HG03039 (cell line): Measurements from ENCODE around the gene PYGB.

Experiments used
- ATAC-seq: cut with Tn5 transposase; IDR thresholded peaks from one replicate; pipeline ENCODE4 v1.9.1; 2021; ENCODE audit warnings: mild to moderate bottlenecking, moderate library complexity; ENCODE audit not compliant: unreplicated experiment

Gene PYGB

DNA sequence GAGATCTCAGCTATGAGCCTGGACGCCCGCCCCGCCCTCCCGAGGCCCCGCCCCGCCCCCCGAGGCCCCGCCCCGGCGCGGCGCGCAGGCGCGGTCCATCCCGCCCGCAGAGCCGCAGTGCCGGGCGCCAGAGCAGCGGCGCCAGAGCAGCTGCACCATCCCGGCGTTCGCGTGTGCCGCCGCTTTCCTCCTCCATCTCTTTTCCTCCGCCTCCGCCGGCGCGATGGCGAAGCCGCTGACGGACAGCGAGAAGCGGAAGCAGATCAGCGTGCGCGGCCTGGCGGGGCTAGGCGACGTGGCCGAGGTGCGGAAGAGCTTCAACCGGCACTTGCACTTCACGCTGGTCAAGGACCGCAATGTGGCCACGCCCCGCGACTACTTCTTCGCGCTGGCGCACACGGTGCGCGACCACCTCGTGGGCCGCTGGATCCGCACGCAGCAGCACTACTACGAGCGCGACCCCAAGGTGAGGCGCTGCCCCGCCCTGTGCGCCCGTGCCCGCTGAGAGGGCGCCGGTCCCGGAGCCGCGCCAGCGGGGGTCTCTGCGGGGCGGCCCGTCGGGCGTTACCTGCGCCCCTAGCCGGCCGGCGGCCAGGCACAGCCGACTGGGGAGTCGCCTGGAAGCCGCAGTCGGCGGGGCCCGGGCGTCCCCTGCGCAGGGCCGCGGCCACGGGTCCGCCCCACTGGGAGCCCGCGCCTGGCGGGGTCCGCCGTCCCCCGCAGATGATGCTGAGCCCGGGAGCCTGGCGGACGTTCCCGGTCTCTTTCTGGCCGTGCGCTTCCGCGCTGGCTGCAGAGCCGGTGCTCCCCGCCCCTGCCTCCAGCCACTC is at the start of gene PYGB:
Gene PYGB, plus strand, starts transcription at position 130 of the 830 bp plus-strand sequence. Its CDS starts 94 bp downstream, at position 224.
- peak; percentile 60 for ATAC-seq

DNA sequence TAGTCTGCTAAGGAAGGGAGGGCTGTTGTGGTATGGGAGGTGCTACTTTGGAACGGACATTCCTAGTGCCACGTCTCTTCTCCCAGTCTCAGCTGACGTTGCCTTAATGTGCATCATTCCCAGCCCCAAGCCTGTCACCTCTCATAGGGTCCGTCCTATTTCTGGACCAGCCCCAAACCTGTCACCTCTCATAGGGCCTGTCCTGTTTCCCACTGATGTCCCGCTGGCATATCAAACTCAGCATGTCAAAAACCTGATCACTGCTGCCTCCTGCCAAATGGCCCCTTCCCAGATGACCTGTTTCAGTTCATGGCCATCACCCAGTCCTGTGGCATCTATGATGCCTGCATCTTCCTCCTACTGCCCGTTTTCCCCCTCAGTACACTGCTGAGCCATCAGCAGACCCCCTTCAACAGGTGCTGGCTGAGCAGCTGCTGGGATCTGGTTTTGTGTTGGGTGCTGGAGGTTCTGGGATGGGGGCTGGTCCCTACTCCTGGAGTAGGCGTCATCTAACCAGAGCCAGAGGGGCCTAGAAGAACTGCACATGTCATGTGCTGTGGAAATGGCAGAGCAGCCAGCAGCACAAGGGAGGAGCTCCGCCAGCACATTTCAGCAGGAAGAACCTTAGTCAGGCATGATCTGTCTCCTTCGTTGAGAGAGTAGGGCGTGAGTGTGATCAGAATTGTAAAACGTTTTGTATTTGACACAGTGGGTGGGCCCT is 49.1 kb upstream of the PYGB start:
- no peak for ATAC-seq

DNA sequence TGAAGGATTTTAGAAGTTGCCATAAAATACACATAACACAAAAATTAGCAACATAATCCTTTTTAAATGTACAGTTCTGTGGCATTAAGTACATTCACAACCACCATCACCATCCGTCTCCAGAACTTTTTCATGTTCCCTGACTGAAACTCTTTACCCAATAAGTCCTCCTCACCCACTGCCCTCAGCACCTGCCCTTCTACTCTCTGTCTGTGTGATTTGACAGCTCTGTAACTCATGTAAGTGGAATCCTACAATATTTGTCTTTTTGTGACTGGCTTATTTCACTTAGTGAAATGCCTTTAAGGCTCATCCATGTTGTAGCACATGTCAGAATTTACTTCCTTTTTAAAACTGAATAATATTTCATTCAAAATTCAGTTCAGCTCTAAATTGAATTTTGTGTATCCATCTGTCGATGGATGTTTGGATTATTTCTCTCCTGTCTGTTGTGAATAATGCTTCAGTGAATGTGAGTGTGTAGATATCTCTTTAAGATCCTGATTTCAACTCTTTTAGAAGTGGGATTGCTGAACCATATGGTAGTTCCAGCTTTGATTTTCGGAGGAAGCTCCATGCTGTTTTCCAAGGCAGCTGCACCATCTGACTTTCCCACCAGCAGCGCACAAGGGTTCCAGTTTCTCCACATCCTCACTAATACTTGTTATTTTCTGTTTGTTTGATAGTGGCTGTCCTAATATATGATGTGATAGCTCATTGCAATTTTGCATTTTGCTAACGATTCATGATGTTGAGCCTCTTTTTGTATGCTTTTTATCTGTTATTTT is 48.2 kb upstream of the PYGB start:
- no peak for ATAC-seq

DNA sequence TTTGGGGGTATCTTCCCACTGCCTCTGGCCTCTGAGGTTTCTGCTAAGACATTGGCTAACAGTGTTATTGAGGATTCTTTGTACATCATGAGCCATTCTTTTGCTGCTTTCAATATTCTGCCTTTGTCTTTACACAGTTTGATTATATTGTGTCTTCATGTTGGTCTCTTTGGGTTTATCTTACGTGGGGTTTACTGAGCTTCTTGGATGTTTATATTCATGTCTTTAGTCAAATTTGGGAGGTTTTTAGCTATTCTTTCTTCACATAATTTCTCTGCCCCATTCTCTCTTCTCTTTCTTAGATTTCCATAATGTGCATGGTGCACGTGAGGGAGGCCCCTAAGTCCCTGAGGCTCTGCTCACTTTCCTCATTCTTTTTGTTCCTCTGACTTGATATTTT is 44.8 kb upstream of the PYGB start:
- no peak for ATAC-seq

DNA sequence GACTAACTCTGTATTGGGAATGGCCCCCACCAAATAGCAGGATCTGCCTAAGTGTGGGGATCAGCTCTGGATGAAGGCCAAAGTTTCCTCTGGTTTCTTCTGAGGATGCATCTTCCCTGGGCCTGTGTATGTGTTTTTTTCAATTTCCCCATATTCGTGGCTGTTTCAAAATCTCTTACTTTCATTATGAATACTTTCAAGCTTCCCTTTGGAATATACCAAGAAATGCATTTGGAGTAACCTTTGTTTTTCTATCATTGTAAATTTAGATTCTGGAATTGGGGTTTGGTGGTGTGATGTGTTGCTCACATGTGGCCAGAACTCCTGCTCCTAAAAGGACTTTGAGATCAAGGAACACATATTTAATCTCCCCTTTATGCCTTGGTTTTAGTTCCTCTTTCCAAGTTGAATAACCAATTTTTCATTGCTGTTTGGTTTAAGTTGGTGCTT is 44.0 kb upstream of the PYGB start:
- no peak for ATAC-seq

DNA sequence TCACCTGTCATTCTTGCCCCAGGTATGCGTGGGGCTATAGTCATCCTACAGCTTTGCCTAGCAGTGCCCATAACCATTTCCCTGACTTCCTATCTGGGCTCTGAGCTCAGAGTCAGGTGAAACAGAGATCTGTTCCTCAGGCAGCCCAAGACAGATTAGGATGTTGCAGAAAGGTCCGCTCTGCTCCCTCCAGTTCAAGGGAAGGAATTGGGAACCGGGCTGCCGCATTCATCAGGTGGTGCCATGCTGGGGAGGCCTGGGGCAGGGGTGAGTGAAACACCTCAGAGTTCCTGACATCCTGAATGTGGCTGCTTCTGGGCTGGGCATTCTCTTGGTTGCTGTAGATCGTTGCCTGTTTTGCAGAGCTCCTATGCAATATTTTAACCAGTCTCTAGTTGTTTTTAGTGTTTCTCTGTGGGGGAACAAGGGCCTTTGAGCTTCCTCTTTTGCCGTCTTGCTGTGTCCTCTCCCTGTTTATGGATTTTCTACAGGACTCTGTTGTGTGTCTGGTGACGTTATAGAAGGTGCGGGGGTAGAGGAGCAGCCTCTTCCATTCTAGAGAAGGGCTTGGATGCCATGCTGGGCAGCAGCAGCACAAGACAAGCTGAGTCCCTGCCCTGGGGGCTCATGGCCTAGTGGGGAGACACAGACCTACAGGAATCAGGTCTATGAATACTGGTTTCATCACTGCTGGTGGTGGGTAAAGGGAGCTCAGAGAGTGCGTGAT is 43.2 kb upstream of the PYGB start:
- ATAC-seq, result no peak

DNA sequence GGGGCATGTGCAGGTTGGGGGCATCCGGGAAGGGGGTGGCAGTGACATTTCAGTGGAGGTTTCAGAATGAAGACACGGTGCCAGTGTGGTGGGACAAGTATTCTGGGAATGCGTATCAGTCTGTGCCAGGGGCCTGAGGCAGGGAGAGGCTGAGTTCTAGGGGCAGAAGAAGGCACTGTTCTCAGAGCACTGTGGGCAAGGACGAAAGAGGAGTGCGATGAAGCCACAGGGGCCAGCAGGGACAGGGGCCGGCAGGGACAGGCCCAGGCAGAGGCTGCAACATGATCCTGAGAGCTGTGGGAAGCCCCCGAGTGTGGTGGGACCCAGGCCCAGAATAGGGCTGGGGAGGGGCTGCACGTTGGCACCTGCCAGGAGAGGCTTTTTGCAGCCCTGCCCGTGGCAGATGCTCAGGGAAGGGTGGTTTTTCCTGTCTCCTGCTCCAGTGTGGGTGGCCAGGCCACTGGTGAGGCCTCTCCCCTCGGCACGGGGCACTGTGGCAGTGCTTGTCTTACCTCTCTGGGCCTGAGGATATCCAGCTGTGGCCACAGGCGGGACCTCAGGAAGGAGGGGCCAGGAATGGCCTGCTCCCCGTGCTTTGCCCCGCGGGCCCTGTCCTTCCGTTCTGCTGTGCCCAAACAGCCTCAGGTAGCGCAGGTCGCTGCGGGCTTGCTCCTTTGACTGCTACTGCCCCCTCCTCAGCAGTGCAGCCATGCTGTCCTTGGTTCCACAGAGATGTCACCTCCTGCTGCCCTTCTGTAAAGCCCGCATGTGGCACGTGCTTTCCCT is 42.4 kb upstream of the PYGB start:
- no peak for ATAC-seq

DNA sequence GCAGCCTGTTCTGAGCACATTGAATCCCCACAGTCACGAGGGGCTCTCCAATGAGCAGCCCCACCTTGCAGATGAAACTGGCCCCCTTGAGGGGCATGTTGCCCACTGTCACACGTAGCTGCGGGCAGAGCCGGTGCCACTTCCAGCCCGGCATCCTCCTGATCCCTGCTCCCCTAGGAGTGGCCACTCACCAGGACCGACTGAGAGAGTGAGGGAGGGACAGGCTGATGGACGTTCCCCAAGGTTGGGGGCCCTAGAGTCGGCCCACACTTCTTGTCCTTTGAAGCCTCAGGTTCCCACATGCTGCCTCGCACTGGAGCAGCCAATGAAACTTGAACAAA is 41.9 kb upstream of the PYGB start:
- ATAC-seq, result no peak

DNA sequence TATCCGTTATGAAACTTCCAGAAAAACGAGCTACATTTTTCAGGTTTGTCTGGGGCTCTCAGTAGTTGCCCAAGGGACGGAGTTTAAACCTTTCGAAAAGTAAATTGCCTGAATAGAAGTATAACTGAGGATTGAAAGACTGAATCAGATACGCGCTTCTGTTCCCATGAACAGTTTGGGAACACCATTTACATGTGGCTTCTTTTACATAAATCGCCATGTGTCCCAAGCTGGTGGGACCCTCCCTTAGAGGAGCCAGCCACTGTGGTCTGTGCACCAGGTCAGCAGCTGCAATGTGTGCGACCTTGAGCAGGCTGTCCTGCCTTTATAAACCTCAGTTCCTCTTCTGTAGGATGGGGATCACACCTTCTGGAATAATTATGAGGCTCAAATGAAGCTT is 41.3 kb upstream of the PYGB start:
- ATAC-seq, result no peak

DNA sequence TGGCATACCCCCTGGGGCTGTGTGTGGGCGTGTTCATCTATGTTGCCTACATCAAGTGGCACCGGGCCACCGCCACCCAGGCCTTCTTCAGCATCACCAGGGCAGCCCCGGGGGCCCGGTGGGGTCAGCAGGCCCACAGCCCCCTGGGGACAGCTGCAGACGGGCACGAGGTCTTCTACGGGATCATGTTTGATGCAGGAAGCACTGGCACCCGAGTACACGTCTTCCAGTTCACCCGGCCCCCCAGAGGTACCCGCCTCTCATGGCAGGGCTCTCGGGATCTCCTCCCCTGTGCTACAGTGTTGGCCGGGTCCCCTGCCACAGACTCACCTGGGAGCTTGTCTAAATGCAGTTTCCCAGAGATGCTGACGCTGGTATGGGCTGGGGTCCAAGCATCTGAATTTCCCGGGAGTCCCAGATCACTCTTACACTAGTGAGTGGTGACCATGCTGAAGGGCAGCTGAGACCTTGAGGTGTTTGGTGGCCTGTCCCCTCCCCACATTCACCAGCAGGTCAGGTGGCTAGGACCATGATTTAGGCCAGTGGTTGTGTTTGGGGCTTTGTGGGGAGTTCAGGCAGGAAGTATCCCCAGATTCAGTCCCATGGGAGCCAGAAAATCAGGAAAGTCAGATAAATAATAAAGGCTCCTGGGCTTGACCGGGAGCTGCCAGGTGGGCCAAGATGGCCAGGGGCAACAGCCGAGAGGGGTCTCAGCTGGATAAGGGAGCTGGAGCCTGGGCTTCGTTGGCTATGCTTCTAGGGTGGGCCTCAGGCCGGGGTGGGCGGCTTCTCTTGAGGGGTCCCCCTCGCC is 40.5 kb upstream of the PYGB start:
- ATAC-seq, result no peak

DNA sequence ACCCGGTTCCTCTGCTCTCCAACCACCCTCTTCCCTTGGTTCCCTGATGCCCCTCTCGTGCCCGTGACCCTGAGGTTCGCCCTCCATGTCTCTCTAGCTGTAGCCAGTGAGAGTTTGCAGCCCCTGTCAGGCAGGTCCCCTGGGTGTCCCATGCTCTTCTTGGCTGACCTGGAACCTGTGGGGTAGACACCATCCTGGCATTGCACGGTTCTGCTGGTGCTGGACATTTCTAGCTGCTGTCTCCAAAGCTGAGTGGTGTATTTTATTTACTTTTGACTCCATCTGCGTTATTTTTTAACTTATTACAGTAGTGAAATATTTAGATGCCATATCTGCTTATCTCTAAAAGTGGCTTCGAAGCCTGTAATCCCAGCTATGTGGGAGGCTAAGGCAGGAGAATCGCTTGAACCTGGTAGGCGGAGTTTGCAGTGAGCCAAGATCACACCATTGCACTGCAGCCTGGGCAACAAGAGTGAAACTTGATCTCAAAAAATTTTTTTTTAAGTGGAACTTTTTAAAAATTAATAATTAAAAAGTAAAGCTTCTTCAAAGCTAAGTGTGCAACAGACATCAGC is 39.8 kb upstream of the PYGB start:
- no peak for ATAC-seq

DNA sequence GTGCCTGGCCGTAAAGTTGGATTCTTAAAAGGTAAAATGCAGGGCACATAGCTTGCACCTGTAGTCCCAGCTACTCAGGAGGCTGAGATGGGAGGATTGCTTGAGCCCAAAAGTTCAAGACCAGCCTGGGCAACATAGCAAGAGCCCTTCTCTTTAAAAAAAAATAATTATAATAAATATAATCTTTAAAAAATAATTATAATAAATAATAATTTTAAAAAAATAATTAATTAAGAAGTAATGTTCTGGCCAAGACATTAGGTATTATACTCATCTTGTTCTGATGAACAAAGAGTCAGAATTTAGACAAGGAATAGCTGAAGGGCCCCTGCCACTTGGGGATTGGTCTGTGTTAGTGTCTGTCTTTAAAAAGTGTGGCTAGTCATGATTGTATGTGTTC is 38.5 kb upstream of the PYGB start:
- ATAC-seq, result no peak

DNA sequence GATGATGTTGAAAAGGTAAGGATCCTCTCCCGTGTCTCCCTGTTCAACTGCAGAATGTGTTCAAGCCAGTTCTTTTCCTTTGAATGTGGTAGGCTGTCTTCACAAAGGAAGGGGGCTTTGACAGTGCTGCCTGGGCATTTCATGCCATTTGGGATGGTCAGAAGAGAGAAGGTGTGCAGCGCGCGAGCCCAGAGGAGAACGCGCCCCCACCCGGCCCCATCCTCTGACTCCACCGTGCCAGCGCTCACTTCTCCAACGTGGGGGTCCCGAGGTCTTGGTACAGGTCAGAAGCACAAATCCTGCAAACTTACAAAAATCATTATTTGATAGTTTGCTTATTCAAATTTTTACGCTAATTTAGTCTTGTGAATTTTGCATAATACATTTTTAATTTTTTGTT is 38.0 kb upstream of the PYGB start:
- no peak for ATAC-seq

DNA sequence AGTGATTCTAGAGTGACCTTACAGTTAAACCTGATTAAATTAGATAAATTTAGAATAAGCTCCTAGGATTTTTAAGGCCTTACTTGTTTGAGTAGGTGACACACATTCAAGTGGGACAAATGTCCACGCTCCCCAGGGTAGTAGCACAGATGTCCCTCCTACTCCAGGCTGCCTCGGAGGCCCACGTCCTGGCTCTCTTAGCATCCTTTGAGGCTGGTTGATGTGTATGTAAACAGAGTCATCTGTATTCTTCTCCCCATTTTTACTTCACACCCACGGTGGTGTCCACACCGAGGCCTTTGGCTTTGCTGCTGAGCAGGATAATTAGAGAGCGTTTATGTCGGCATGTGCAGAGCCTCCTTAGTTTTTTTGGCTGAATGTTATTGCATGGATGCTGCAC is 36.6 kb upstream of the PYGB start:
- ATAC-seq, result no peak

DNA sequence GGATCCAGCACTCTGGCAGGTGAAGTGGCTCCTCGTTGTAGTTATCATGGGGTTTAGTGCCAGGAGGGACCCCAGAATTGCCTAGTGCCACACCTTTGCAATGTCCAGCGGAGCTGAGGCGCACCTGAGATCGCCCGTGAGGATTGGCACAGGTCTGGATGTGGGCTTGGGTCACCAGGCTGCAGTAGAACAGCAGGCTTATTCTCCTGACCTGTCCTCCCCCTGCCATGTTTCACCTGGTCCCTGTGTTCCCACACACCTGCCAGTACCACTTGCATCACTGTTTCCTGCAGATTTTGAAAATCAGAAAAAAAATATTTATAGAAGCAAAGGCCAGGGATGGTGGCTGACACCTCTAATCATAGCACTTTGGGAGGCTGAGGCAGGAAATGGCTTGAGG is 35.6 kb upstream of the PYGB start:
- no peak for ATAC-seq

DNA sequence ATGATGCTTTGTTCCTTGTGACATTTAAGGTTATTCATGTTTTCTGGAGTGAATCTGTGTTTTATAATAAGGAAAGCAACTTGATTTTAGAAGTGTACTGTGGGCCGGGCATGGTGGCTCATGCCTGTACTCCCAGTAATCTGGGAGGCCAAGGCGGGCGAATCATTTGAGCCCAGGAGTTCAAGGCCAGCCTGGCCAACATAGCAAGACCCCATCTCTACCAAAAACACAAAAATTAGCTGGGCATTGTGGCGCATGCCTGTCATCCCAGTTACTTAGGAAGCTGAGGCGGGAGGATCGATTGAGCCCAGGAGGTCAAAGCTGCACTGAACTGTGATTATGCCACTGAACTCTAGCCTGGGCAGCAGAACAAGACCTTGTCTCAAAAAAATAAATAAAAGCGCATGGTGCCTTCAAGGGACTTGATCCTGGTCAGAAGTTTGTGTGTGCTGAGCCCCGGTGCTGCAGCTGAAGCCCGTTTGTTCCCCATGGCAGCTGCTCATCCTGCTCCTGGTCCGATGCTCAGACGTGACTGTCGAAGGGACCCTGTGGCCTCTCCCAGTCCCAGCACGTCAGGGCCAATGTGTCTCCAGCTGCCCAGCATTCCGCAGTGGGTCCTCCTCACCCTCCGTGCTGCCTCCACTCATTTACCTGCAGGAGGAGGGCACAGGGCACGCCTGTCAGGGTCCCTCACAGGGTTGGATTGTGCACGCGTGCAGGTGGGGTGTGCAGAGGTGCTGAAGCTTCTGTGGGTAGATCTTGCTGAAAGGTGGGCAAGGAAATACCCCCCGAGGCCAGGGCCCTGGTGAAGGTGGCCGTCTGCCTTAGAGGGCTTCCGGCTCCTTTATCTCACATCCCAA is 34.1 kb upstream of the PYGB start:
- no peak for ATAC-seq

DNA sequence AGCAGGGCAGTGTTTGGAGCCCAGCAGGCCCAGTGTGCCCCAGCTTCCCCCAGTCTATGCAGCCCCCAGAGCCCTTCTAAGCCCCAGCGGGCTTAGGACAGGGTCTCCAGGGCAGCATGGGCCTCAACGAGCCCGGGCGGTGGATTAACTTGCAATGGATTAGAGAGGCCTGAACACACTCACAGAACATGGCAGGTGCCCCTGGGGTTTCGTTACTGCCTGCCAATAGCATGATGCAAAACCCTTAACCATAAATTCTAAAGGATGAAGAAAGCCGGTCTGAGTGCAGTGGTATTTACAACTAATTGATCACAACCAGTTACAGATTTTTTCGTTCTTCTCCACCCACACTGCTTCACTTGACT is 33.5 kb upstream of the PYGB start:
- no peak for ATAC-seq

DNA sequence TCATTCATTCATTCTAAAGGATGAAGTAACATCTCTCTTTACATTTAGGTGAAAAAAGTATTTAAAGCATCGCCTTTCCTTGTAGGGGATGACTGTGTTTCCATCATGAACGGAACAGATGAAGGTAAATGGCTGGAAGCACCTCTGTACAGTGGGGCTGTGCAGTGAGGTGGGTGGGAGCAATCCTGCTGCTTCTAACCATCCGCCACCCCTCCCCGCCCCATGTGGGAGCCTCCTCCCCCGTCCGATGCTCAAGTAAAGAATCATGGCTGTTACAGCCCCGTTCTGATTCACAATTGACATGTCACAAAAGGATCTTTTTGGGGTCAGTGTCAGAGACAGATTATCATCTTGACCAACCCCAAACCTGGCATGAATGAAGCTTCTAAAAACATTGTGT is 33.1 kb upstream of the PYGB start:
- no peak for ATAC-seq
